Measurements from ENCODE around the gene PXYLP1.

DNA sequence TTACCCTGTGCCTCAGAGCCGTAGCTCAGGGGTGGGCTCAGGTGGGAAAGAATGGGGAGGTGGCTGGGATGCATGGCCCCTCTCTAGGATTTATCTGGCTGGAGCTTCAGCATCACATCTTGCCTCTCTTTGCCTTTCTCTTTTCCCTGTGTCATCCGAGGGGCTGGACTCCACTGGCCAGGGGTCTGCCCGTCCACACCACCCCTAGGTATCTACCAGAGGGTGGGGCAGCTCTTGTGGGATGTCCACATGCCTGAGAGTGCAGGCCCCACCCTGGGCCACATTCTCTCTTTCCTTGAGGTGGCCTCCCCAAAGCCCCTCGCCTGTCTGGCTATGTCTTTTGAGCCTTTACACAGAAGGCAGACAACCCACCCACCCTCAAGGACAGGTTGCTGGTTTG, 37.2 kb downstream of the PXYLP1 start:
- TF ChIP-seq, protein P1, sequence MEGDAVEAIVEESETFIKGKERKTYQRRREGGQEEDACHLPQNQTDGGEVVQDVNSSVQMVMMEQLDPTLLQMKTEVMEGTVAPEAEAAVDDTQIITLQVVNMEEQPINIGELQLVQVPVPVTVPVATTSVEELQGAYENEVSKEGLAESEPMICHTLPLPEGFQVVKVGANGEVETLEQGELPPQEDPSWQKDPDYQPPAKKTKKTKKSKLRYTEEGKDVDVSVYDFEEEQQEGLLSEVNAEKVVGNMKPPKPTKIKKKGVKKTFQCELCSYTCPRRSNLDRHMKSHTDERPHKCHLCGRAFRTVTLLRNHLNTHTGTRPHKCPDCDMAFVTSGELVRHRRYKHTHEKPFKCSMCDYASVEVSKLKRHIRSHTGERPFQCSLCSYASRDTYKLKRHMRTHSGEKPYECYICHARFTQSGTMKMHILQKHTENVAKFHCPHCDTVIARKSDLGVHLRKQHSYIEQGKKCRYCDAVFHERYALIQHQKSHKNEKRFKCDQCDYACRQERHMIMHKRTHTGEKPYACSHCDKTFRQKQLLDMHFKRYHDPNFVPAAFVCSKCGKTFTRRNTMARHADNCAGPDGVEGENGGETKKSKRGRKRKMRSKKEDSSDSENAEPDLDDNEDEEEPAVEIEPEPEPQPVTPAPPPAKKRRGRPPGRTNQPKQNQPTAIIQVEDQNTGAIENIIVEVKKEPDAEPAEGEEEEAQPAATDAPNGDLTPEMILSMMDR (conservative IDR thresholded peaks at IDR 0.05; ENCODE audit: low read depth, low read length) = no peak
- TF ChIP-seq EZH2 (IDR thresholded peaks at IDR 0.05; ENCODE audit: borderline replicate concordance, low read depth, low read length, poor library complexity, severe bottlenecking) = no peak

Data from A673 (cell line).